SK-N-SH (cell line): ENCODE data around the gene WWOX.

Experiments
- EP300 ChIP-seq, 2 experiments: IDR thresholded peaks; 2 replicates each; pipeline versions ENCODE4 v1.4.0 to v1.6.1; 2012; ENCODE audit warnings: borderline replicate concordance in 1 of 2, low read depth in 1 of 2, low read length in 1 of 2
- FOSL2 ChIP-seq: IDR thresholded peaks from 2 replicates; pipeline ENCODE4 v1.4.0; 2012; ENCODE audit warnings: low read depth, mild to moderate bottlenecking, moderate library complexity, borderline replicate concordance
- GABPA ChIP-seq: IDR thresholded peaks from 2 replicates; pipeline ENCODE4 v1.4.0; 2012; ENCODE audit warnings: low read depth, mild to moderate bottlenecking
- POLR2AphosphoS5 ChIP-seq: IDR thresholded peaks from 2 replicates; pipeline ENCODE4 v1.6.1; 2012; ENCODE audit warnings: low read depth, low read length
- RAD21 ChIP-seq: IDR thresholded peaks from 2 replicates; pipeline ENCODE4 v1.6.1; 2012; ENCODE audit warnings: mild to moderate bottlenecking, low read length
- SMC3 ChIP-seq: IDR thresholded peaks from 2 replicates; pipeline ENCODE4 v1.6.1; 2012; ENCODE audit warnings: low read depth, low read length, improper control_type of control experiment
- TF ChIP-seq, protein P1 (sequence below): IDR thresholded peaks from 2 replicates; pipeline ENCODE4; 2012
- TF ChIP-seq, protein P2 (sequence below): fragments of 200-600 bp; sonication (generic); IDR thresholded peaks from 2 replicates; pipeline ENCODE4 v1.6.1; 2017; ENCODE audit warnings: antibody characterized with exemption, mild to moderate bottlenecking, moderate library complexity

GRCh38 chr16:78607022-78607421, 507.6 kb downstream of the WWOX start:
- TF ChIP-seq, protein P1, sequence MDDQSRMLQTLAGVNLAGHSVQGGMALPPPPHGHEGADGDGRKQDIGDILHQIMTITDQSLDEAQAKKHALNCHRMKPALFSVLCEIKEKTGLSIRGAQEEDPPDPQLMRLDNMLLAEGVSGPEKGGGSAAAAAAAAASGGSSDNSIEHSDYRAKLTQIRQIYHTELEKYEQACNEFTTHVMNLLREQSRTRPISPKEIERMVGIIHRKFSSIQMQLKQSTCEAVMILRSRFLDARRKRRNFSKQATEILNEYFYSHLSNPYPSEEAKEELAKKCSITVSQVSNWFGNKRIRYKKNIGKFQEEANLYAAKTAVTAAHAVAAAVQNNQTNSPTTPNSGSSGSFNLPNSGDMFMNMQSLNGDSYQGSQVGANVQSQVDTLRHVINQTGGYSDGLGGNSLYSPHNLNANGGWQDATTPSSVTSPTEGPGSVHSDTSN: no peak
- TF ChIP-seq, protein P2, sequence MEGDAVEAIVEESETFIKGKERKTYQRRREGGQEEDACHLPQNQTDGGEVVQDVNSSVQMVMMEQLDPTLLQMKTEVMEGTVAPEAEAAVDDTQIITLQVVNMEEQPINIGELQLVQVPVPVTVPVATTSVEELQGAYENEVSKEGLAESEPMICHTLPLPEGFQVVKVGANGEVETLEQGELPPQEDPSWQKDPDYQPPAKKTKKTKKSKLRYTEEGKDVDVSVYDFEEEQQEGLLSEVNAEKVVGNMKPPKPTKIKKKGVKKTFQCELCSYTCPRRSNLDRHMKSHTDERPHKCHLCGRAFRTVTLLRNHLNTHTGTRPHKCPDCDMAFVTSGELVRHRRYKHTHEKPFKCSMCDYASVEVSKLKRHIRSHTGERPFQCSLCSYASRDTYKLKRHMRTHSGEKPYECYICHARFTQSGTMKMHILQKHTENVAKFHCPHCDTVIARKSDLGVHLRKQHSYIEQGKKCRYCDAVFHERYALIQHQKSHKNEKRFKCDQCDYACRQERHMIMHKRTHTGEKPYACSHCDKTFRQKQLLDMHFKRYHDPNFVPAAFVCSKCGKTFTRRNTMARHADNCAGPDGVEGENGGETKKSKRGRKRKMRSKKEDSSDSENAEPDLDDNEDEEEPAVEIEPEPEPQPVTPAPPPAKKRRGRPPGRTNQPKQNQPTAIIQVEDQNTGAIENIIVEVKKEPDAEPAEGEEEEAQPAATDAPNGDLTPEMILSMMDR: no peak
- no peak for TF ChIP-seq GABPA
- no peak for TF ChIP-seq SMC3
- no peak for TF ChIP-seq POLR2AphosphoS5
- TF ChIP-seq EP300 (IDR thresholded peaks at IDR 0.05; ENCODE audit: borderline replicate concordance in 1 of 2, low read depth in 1 of 2, low read length in 1 of 2): no peak
- TF ChIP-seq RAD21: no peak
- no peak for TF ChIP-seq FOSL2
